NT2/D1 (cell line): ENCODE measurements around the gene IDH3A.

Experiments
- SUZ12 ChIP-seq: IDR thresholded peaks from 2 replicates; pipeline ENCODE4 v1.6.1; 2011; ENCODE audit not compliant: insufficient read length, insufficient read depth; ENCODE audit errors: extremely low read depth
- YY1 ChIP-seq: IDR thresholded peaks from 2 replicates; pipeline ENCODE4 v1.6.1; 2011; ENCODE audit not compliant: insufficient read length, insufficient read depth
- ZNF274 ChIP-seq: IDR thresholded peaks from 2 replicates; pipeline ENCODE4 v1.6.1; 2011; ENCODE audit warnings: mild to moderate bottlenecking, low read depth, low read length

GRCh38 chr15:78193731-78194567 lies 44.8 kb downstream of the IDH3A start:
- TF ChIP-seq ZNF274 (no peak), SUZ12 (no peak), YY1 (no peak)
